H1 (cell line): ENCODE measurements around the gene MUC5AC. TPM values are rescaled to one million over a fixed set of nuclear protein-coding genes. Genes with fewer than 3 reads are reported as not detected.

Experiments
- ATF2 ChIP-seq: IDR thresholded peaks from 2 replicates; pipeline ENCODE4 v1.6.1; 2012; ENCODE audit warnings: low read length, inconsistent platforms
- CHD7 ChIP-seq: fragments of 300-600 bp; sonication (generic); IDR thresholded peaks from 2 replicates; pipeline ENCODE4 v1.7.1; 2012; ENCODE audit warnings: low read length, moderate library complexity, mild to moderate bottlenecking, inconsistent platforms; ENCODE audit not compliant: insufficient replicate concordance
- EZH2 ChIP-seq: fragments of 200-600 bp; sonication (generic); IDR thresholded peaks from 2 replicates; pipeline ENCODE4 v1.7.1; 2012; ENCODE audit warnings: low read depth, mild to moderate bottlenecking, moderate library complexity, low read length, inconsistent platforms; ENCODE audit not compliant: severe bottlenecking
- KDM4A ChIP-seq: IDR thresholded peaks from one replicate; pipeline ENCODE4 v1.7.1; 2012; ENCODE audit warnings: low read depth, mild to moderate bottlenecking, moderate library complexity, low read length, inconsistent platforms; ENCODE audit not compliant: severe bottlenecking
- POLR2A ChIP-seq, 2 experiments: IDR thresholded peaks; 1 replicate in 1 of 2; 2 replicates in 1 of 2; pipeline ENCODE4 v1.6.1; 2011; ENCODE audit warnings: low read depth in 2 of 2, low read length in 2 of 2, mild to moderate bottlenecking in 2 of 2; ENCODE audit errors: control extremely low read depth in 1 of 2
- SAP30 ChIP-seq: fragments of 300-600 bp; sonication (generic); IDR thresholded peaks from 2 replicates; pipeline ENCODE4 v1.7.1; 2012; ENCODE audit warnings: low read length, moderate library complexity, mild to moderate bottlenecking, inconsistent platforms; ENCODE audit not compliant: insufficient read depth, insufficient replicate concordance
- SIRT6 ChIP-seq: IDR thresholded peaks from one replicate; pipeline ENCODE4 v1.7.1; 2012; ENCODE audit warnings: low read length, inconsistent platforms
- SP2 ChIP-seq: IDR thresholded peaks from 2 replicates; pipeline ENCODE4 v1.6.1; 2012; ENCODE audit warnings: mild to moderate bottlenecking, low read length, inconsistent platforms
- TCF12 ChIP-seq: IDR thresholded peaks from 2 replicates; pipeline ENCODE4 v1.6.1; 2011; ENCODE audit warnings: low read depth, mild to moderate bottlenecking, low read length
- polyA plus RNA-seq, 7 experiments: library from polyadenylated mRNA; depleted of rRNA in 3 of 7; stranded (reverse) in 5 of 7; unstranded in 2 of 7; fragments of >200 nt in 5 of 7; fragments of 200-250 nt in 2 of 7; gene quantifications; 1 replicate in 5 of 7; 2 replicates in 1 of 7; 4 replicates in 1 of 7; pipeline versions ENCODE4 v1.2.1 to v1.2.3, GENCODE V29; 2011 to 2013; ENCODE audit warnings: missing spikeins in 2 of 7, mixed read lengths in 2 of 7
- total RNA-seq: library from RNA; stranded (reverse); fragmentation: NEBNext Ultra II Directional; extraction: Animal tissue kit (Norgen Biotek cat#: 25700); gene quantifications from 2 replicates; pipeline ENCODE4 v1.2.1, GENCODE V29; 2021

The MUC5AC gene
- total and polyA plus RNA-seq, 2 of the 8 experiments (the other 6 are each of a cell fraction or from before 2014, with no cell fraction given) = not detected

GRCh38 chr11:1111545-1112212 is 46.1 kb upstream of the MUC5AC start (continued):
- TF ChIP-seq CHD7 (no peak), SIRT6 (no peak), SP2 (no peak), POLR2A (IDR thresholded peaks at IDR 0.05; ENCODE audit: control extremely low read depth in 1 of 2, low read depth in 2 of 2, low read length in 2 of 2) (no peak), SAP30 (no peak), KDM4A (no peak), TCF12 (no peak), ATF2 (no peak), EZH2 (no peak)
